Spleen (tissue), 11 donors: ENCODE measurements around the gene DNAJC28. TPM values are rescaled to one million over a fixed set of nuclear protein-coding genes. Genes with fewer than 3 reads are reported as not detected.

Experiments
- DNase-seq: peaks from one replicate; pipeline ENCODE4 v3.0.0-alpha.2; 2020
- H3K27ac ChIP-seq, 8 donors: fragments of 200-600 bp; sonication (generic) in 7 of 8; 1 replicate in 4 of 8; 2 replicates in 4 of 8; pipeline versions ENCODE4 v1.5.0 to v1.8.0; 2016 to 2021; ENCODE audit warnings: inconsistent platforms in 4 of 8, mild to moderate bottlenecking in 4 of 8, moderate library complexity in 1 of 8
- H3K27me3 ChIP-seq, 7 donors: fragments of 200-600 bp; sonication (generic) in 6 of 7; replicated peaks in 1 of 7; 1 replicate in 4 of 7; 2 replicates in 3 of 7; pipeline versions ENCODE4 v1.5.0 to v1.8.0; 2016 to 2021; ENCODE audit warnings: inconsistent platforms in 3 of 7, mild to moderate bottlenecking in 1 of 7
- H3K36me3 ChIP-seq, 6 donors: fragments of 200-600 bp; sonication (generic) in 5 of 6; 1 replicate in 4 of 6; 2 replicates in 2 of 6; pipeline versions ENCODE4 v1.5.0 to v1.8.0; 2016 to 2021; ENCODE audit warnings: inconsistent platforms in 2 of 6
- H3K4me1 ChIP-seq, 6 donors: fragments of 200-600 bp; sonication (generic) in 5 of 6; 1 replicate in 3 of 6; 2 replicates in 3 of 6; pipeline versions ENCODE4 v1.5.0 to v1.8.0; 2016 to 2021; ENCODE audit warnings: inconsistent platforms in 3 of 6
- H3K4me3 ChIP-seq, 8 donors: fragments of 200-600 bp; sonication (generic) in 7 of 8; 1 replicate in 4 of 8; 2 replicates in 4 of 8; pipeline versions ENCODE4 v1.5.0 to v1.8.0; 2016 to 2021; ENCODE audit warnings: inconsistent platforms in 4 of 8, mild to moderate bottlenecking in 4 of 8, moderate library complexity in 2 of 8
- H3K9me3 ChIP-seq, 8 donors: fragments of 200-600 bp; sonication (generic) in 7 of 8; 1 replicate in 4 of 8; 2 replicates in 4 of 8; pipeline versions ENCODE4 v1.5.0 to v1.8.0; 2016 to 2021; ENCODE audit warnings: inconsistent platforms in 4 of 8
- CTCF ChIP-seq, 11 experiments: fragments of 200-600 bp in 7 of 11; fragments of 450-650 bp in 4 of 11; sonication (generic) in 4 of 11; IDR thresholded peaks in 8 of 11; conservative IDR thresholded peaks in 3 of 11; 1 replicate in 7 of 11; 2 replicates in 4 of 11; pipeline versions ENCODE4 v1.4.0 to v1.8.0; 2016 to 2021; ENCODE audit warnings: antibody characterized with exemption in 11 of 11, inconsistent platforms in 4 of 11, mild to moderate bottlenecking in 1 of 11
- POLR2A ChIP-seq, 3 donors: fragments of 450-650 bp; IDR thresholded peaks; one replicate each; pipeline ENCODE4 v1.5.1; 2017; ENCODE audit warnings: antibody characterized with exemption in 3 of 3, mild to moderate bottlenecking in 1 of 3
- POLR2AphosphoS5 ChIP-seq, 3 donors: sonication (generic); formaldehyde crosslinking; IDR thresholded peaks; one replicate each; pipeline ENCODE4 v1.5.1; 2017; ENCODE audit warnings: antibody characterized with exemption in 3 of 3
- WGBS, 5 donors: extraction: QIAGEN DNeasy Blood & Tissue Kit in 3 of 5; methylation state at CpG; one replicate each; pipeline versions ENCODE4 v1.1.5 to v1.1.7; 2013 to 2018; 5-methylcytosine and 5-hydroxymethylcytosine counted together
- intact Hi-C: fragments of 100-400 bp; cut with DNase I; formaldehyde crosslinking; loops from one replicate; pipeline ENCODE4 v1.15.0; 2023; ENCODE audit warnings: low total_unique reads
- polyA plus RNA-seq, 3 donors: library from polyadenylated mRNA; stranded (reverse); fragments of 200-250 nt; gene quantifications; one replicate each; pipeline ENCODE4 v1.2.1, GENCODE V29; 2013
- total RNA-seq, 7 donors: library from RNA; depleted of rRNA in 3 of 7; stranded (reverse); fragments of >200 nt in 3 of 7; fragmentation: NEBNext Ultra II Directional in 4 of 7; extraction: Animal tissue kit (Norgen Biotek cat#: 25700) in 4 of 7; gene quantifications; one replicate each; pipeline versions ENCODE4 v1.1.0 to v1.2.1, GENCODE V29; 2016 to 2021
- donor health status: healthy with polysubstance abuse.
- donor health status: DM: no; HTN: no; CAD: no; lungs with moderate emphysema.
- donor health status: DM: no; HTN: no; CAD: no.
- donor health status: Bipolar disorder and iron deficiency.
- donor health status: healthy.
- donor health status: DM: no; HTN: no; CAD: no.
- donor health status: DM: yes; HTN: yes; CAD: no.

DNAJC28 gene
- total and polyA plus RNA-seq, 10 donors, result 0.42 to 4.6 (median 1.4) TPM

GRCh38 chr21:33492571-33492970 lies 1.1 kb upstream of the DNAJC28 start:
- no peak for DNase-seq
- Histone ChIP-seq H3K27me3 (no peaks in the 10 kb centered on the region), H3K9me3 (no peaks in the 10 kb centered on the region), H3K27ac (peak overlapping the region in 3 of 8 donors; percentile 84 to 89 (median 87)), H3K4me3 (peak overlapping the region in 2 of 8 donors; percentile 84 to 95), H3K4me1 (peaks cover 5 to 20% (median 17%) of the 10 kb centered on the region in 6 donors), H3K36me3 (no peaks in the 10 kb centered on the region)
- TF ChIP-seq CTCF (IDR thresholded peaks at IDR 0.05 in 8 of 11, conservative IDR thresholded peaks at IDR 0.05 in 3 of 11) (no peak), POLR2AphosphoS5 (IDR thresholded peaks at IDR 0.05) (no peak), POLR2A (IDR thresholded peaks at IDR 0.05) (no peak)
- intact Hi-C loops, result no loop called here
- 58 to 75% (median 71%) methylated on average over 2 of the region's 2 CpGs for WGBS, 5 donors

DNA sequence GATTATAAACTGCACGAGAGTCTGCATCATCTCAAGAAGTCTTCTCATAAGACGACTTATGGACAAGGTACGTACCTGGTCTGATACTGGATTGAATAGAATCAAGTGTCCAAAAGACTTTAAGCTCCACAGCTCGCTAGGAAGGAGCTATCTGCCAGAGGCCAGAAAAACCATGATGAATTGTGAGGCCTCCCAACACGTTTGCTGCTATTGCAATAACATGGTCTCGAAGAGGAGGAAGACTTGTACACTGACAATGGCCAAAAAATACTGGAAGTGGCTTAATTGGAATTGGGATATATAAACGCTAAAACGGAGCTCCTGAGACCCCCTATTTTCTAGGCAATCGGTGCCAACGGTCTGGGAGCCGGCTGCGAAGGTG lies 534 bp downstream of the DNAJC28 start:
- WGBS, 5 donors, result 12 to 17% (median 16%) methylated on average over 12 of the region's 12 CpGs
- H3K4me3 ChIP-seq, result peak overlapping the region; percentile 63 to 95 (median 80)

DNA sequence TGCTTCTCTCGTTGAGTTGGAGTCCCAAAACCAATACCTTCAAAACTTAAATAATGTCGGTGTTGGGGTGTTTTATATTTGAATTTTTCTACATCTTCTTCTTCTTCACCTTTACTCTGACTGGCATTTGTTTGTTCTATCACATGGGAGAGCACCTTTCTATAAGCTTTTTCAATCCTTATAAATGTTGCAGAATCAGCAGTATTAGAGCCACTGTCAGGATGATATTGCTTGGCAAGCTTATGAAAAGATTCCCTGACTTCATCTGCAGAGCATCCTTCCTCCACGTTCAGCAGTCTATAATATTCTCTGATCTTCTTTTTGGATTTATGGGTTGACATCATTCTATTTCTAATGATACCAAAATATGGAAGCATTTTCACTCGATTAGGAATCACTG lies 2.6 kb downstream of the DNAJC28 start:
- intact Hi-C loops, result no loop called here
- TF ChIP-seq CTCF (IDR thresholded peaks at IDR 0.05 in 8 of 11, conservative IDR thresholded peaks at IDR 0.05 in 3 of 11), result no peak
- no peak for TF ChIP-seq POLR2A (IDR thresholded peaks at IDR 0.05)
- no peak for TF ChIP-seq POLR2AphosphoS5 (IDR thresholded peaks at IDR 0.05)
- Histone ChIP-seq H3K27me3 (no peaks in the 10 kb centered on the region), H3K4me1 (peaks cover 5 to 20% (median 17%) of the 10 kb centered on the region in 6 donors), H3K9me3 (no peaks in the 10 kb centered on the region), H3K4me3 (no peak overlapping the region), H3K36me3 (no peaks in the 10 kb centered on the region), H3K27ac (no peak overlapping the region)
- no peak for DNase-seq
- WGBS, 5 donors, result 88 to 93% (median 91%) methylated on average over 4 of the region's 4 CpGs

More for the DNA sequence above, 534 bp downstream of the DNAJC28 start:
- Histone ChIP-seq H3K27me3 (no peaks in the 10 kb centered on the region), H3K4me1 (peaks cover 5 to 20% (median 17%) of the 10 kb centered on the region in 6 donors), H3K27ac (peak overlapping the region; percentile 44 to 89 (median 82)), H3K36me3 (no peaks in the 10 kb centered on the region), H3K9me3 (no peaks in the 10 kb centered on the region)
- TF ChIP-seq POLR2A (IDR thresholded peaks at IDR 0.05) (no peak), CTCF (IDR thresholded peaks at IDR 0.05 in 8 of 11, conservative IDR thresholded peaks at IDR 0.05 in 3 of 11) (no peak), POLR2AphosphoS5 (IDR thresholded peaks at IDR 0.05) (no peak)
- intact Hi-C loops, result no loop called here
- DNase-seq, result no peak

- 94 to 96% (median 95%) methylated on average over 5 of the region's 5 CpGs for WGBS, 5 donors
- no peak overlapping the region for H3K27ac ChIP-seq
- no peak for DNase-seq
- no peaks in the 10 kb centered on the region for H3K9me3 ChIP-seq
- no peak overlapping the region for H3K4me3 ChIP-seq
- H3K27me3 ChIP-seq, result no peaks in the 10 kb centered on the region
- intact Hi-C loops, result no loop called here
- H3K4me1 ChIP-seq, result peaks cover 5 to 20% (median 17%) of the 10 kb centered on the region in 6 donors
- TF ChIP-seq POLR2AphosphoS5 (IDR thresholded peaks at IDR 0.05), result no peak
- TF ChIP-seq CTCF (IDR thresholded peaks at IDR 0.05 in 8 of 11, conservative IDR thresholded peaks at IDR 0.05 in 3 of 11), result no peak
- no peak for TF ChIP-seq POLR2A (IDR thresholded peaks at IDR 0.05)
- H3K36me3 ChIP-seq, result no peaks in the 10 kb centered on the region
Measured at GRCh38 chr21:33487996-33488395, 3.5 kb downstream of the DNAJC28 start.
